Measurements from ENCODE around the gene BRPF3.

DNA sequence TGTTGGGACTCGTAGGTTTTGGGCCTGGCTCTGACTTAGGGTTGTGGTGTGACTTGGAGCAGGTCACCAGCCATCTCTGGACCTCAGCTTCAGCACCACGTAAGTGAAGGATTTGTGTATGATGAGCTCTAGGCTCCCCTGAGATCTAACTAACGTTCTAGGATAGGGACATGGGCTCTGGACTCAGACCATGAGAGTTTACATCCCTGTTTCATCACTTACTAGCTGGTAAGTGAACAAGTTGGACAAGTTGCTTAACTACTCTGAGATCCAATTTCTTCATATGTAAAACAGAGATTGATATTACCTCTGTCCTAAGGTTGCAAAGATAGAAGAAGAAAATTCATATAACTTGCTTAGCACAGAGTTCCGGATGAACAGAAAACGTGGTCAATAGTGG is 53.0 kb downstream of the BRPF3 start:
- TF ChIP-seq EP300 (conservative IDR thresholded peaks at IDR 0.05; ENCODE audit: poor library complexity, severe bottlenecking), result no peak
- no peak for TF ChIP-seq CTCF (IDR thresholded peaks at IDR 0.05; ENCODE audit: poor library complexity, severe bottlenecking)
- TF ChIP-seq TAF1 (IDR thresholded peaks at IDR 0.05; ENCODE audit: low read depth), result no peak
